CD4-positive, alpha-beta T cell treated with Interferon gamma for 1 hour (primary cell): ENCODE measurements around the gene PLET1.

ENCODE experiments used
- DNase-seq: peaks from one replicate; pipeline ENCODE4 v3.0.0-alpha.2; 2020

The PLET1 gene, protein sequence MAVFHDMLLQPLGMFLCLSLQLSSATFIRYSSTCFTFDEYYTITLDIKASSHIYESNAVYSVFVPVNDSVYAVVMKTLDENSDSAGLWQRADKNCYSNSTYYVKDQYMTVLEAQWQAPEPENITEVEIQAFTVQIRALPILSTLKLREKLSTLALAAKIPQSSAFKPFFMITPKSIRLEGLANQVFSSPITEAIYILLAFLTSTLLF

DNA sequence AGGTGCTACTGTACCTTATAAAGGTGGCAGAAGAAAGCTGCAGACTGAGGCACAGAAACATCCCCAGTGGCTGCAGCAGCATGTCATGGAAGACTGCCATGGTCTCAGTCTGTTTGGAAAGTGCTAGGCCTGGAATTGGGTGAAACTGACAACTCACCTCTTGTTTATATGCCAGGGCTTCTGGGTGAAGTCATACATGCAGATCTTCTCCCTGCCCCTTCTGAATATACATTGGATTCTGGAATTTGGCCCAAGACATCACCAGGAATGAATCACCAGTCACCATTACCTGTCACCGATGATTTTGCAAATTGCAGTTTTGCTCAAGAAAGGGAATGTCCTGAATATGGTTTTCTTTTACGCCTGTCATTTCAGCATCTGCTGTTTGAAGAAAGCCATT is at the start of gene PLET1:
PLET1 (minus strand) TSS at position 371 of the 400 bp plus-strand sequence; CDS start at position 100, 271 bp downstream.
- no peak for DNase-seq

DNA sequence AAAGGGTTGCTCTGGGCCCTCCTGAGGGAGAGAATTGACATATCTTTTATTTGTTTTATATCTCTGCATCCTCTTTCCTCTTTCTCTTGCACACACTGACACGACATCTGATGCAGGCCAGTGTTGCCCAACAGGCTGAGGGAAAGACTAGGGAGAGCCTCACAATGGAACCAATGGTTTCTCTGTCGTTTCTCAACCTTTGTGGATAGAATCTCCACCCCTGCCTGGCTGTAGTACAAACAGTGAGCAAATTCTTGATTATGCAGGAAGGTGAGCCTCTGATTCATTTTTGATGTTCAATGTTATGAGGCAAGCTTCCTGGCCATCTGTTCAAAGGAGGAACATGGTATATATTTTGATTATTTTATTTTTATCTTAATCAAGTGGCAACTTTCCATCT is 49.8 kb upstream of the PLET1 start:
- DNase-seq = no peak

DNA sequence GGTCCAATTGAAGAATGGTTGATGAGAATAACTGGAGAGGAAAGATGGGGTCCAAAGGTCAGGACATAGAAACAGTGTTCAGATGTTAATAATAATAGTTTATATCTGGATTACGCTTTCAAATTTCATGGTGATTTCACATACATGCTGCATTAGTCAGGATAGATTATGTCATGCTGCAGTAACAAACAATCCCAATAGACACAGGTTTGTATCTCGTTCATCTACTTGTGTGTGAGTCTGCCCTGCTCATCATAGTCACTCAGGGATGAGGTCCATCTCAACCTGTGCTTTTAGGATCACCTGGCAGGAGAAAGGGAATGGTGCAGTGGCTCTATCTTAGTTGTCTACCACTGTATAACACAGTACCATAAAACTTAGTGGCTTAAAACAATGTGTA is 48.0 kb upstream of the PLET1 start:
- DNase-seq = no peak

DNA sequence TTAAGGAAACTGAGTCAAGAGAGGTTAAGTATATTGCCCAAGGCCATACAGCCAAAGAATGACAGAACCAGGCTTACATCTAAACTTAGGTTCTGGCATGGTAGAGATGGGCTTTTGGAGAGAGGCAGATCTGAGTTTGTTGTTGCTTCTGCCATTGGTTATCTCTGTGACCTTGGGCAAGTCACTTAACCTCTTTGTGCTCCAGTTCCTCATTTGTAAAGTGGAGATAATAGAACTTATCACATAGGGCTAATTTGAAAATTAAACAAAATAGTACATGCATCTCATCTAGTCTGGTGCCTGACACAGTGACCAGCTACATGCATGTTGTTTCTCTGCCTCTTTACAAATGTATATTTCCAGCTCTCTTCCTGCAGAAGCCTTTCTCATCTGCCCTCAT is 47.0 kb upstream of the PLET1 start:
- no peak for DNase-seq

DNA sequence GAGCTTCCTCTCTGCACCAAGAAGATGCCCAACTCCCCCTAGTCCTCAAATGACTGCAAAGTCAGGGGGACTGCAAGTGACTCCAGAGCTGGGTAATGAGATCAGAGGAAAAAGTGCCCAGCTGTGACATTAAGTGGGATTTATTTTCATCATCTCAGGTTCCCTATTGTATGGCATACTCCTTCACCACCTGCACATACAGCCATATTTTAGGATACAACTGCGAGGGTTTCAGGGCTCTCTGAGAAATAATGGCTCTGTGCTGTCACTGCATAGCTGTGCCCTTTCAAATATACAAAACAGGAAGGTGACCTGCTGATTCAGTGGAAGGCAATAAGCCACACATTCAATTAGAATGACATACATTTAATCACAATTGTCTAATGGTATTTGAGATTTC is 45.6 kb upstream of the PLET1 start:
- no peak for DNase-seq

DNA sequence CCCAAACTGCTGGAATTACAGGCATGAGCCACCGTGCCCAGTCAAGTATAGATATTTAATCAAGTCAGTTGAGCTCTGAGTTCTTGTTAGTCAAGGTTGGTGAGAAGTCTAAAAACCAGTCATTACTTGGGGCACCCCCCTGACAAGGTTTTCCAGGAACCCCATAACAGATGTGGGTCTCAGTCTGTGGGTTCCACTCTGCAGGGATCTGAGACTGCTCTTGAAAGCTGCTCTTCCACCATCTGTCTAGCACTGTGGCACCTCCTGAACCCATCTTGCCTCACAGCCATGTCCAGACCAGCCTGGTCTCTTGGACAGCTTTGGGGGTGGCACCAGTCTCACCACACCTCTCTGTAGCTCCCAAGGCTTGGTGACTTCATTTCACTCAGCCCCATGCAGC is 44.3 kb upstream of the PLET1 start:
- no peak for DNase-seq

DNA sequence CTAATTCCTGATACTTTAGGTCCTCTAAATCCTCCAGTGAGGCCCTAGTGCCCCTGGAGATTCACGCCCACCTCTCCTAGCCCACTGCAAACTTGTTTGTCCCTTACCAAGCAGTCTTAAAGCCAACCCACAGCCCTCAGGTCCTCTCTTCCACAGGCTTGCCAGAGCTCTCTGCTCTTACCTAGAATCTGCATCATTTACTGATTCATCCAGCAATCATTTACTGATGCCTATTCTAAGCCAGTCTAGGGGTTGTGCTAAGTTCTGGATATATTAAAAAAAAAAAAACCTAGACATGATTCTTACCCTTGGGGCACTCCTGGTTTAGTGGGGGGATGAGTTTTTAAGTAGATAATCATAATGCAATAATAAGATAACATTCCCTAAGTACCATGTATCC is 43.0 kb upstream of the PLET1 start:
- DNase-seq = no peak

DNA sequence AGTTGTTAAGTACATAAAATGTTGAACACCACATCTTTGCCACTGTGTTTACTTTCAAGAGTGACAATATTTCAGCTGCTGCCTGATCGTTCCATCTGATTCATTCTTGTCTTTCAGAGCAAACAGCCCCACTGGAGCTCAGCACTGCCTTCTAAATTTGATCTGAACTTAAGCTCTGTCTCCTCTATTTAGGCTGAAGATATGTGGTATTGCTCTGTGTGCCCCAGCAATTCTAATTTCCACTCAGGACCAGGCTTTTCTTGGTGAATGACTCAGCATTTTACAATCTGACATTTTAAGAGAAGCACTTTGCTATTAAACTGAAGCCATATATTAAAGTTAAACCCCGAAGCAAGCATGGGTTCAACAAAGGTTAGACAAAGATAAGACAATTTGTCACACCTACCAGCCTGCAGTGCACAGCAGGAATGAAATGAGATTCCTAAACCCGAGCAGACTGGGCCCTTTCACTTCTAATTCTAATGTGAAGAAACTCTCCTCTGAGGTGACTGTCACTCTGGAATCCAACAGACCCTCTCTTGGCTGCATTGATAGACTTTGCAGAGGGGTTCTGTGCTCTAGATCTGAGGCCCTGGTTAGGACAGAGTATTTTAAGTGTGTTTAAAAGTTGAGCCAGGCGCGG is 41.7 kb upstream of the PLET1 start:
- DNase-seq = no peak

DNA sequence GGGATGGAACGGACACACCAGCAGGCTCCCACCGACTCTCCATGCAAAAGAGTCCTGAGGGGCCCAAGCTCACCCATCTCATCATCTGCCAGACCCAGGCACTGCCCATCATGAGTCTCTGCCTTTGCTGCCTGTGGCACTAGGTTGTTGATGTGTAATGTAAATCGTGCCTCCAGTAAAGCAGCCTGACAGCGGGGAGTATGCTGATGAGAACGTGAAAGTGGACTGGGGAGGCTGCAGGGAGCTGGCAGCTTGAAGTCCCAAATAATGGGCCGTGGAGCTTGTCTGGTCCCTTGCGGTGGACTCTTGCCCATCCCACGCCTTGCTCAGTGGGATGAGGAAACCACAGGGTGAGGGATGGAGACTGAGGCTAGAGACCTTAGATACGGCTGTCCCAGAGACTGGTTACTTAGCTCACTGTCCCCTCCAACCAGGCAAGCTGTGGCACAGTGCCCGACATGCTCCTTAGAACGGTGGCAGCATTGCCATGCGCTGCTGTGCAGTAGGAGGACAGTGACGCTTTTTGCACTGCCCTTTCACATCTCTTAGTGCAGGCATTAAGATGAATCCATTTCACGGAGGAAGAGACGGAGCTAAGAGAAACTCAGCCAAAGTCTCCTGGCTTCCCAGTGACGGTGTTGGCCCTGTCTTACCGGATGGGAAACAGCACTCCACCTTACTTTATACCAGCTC is 39.6 kb upstream of the PLET1 start:
- DNase-seq = no peak

DNA sequence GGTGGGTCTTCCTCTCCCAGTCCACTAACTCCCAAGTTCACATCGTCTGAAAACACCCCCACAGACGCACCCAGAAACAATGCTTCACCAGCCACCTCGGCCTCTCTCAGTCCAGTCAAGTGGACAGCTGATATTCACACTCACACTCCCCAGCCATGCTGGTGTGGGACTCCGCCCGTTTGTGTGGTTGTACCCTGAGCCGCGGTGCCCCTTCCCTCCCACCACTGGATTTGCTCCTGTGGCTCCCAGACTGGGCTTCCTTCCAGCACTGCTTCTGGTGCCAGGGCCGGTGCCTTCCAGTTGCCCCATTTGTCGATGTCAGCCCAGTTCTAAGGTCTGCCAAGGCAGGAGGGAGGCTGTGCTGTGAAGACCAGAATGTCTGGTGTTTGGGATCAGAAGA is 37.9 kb upstream of the PLET1 start:
- no peak for DNase-seq

DNA sequence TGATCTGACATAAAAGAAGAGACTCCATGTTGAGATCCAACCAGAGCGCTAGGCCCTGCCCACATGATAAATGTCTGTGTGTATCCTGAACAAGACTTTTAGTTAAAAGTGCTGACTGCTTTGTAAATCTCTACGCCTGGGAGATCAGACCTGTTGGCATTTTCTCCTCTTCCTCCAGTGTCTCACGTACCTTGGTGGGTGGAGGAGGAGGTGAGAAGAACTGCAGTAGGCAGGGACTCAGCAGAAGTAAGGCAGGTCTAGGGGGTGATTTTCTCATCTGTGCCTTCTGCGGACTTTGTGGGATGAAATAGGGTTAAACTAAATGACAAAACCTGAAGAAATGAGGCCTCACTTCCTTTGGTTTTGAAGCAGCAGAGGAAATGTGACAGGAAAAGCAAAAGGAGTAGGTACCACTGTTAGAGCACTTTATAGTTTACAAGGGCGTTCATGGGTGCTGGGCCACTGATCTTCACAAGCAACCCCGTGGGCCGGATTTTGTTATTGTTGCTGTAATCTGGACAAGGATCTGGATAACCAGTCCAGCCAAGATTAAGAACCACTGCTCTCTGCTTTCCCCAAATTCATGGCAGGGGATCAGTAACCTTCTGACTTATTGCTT is 36.7 kb upstream of the PLET1 start:
- DNase-seq = no peak

DNA sequence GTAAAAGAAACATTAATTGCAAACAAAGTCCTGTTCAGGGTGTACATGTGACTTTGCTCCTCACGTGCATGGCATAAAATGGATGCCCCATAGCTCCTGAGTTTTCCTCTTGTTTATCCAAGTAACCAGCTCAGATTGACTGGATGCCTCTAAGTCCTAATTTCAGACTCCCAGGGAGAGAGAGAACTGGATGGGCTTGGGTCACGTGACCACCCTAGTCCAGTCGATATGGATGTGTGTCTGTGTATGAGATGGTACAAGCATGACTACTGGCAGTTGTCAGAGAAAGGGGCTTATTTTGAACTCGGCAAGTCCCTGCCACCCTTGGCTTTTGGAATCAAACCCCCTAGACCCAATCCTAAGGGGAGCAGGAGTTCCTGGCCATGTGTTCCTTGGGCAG is 35.4 kb upstream of the PLET1 start:
- no peak for DNase-seq

DNA sequence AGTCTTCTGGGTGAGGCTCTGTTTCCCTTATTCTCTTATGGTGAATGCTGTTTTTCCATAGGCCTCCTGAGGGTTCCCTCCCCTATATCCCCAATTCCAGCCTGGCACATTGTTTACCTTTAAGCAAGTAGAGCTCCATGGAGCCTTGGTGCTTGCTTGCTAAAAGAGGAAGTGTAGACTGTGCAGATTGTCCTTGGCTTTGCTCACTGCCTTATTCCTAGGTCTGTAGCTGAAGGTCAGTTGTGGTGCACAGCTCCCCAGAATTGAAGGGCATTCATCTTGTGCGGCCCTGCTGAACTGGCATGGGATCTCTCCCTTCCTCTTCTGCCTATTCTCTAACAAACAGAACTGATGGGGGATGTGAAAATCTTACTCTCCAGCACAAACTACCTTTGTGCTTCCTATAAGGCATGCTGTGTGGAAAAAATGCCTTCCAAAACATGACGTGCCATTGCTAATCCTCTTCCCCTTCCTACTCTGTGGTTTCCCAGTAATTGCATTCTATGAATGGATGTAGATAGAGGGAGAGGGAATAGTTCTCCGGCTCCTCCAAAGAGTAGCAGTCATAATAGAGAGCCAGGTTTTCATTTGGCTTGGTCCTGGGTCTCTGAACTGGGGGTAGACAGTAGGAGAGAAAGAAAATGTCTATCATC is 34.2 kb upstream of the PLET1 start:
- no peak for DNase-seq

DNA sequence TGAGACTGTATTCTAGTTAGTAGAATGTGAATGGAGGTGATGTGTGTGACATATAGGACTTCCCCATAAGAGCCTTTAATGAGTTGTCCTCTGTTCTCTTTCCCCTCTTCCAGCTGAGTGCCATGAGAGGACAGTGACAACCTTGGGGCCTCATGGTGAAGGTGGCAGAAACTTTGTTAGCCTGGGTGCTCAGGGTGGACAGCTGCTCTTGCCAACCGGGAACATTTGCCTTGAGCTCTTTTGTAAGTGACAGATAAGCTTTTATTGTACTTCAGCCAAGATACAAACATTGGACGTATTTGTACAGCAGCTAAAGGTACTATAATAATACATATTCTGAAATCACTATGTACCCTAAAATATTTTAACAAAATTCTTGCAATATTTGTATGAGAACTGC is 33.0 kb upstream of the PLET1 start:
- DNase-seq = no peak

DNA sequence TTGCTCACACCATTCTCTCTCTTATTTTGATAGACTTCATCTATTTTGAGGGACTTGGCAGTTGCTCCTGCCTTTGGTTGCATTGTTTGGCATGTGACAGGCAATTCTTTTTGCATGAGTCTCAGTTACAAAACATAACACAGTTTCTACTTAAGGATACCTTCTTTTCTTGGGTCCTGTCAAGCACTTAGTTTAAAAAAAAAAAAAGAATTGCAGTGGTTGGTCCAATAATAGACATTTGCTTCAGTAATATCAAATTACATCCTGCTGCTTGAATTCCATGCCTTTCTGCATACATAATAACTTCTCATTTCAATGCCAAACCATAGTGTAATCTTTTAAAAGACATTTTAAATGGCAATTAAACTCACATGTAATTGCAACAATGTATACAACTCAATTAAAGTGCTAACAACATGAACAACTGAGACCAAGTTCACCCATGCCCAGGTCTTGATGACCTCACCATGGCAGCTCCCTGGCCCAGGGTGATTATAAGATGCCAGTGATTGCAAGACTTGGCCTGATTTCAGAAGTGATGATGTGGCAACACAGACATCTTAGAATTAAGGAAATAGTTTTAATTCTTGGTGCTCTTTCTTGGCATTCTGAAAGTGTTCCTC is 32.2 kb upstream of the PLET1 start:
- no peak for DNase-seq

DNA sequence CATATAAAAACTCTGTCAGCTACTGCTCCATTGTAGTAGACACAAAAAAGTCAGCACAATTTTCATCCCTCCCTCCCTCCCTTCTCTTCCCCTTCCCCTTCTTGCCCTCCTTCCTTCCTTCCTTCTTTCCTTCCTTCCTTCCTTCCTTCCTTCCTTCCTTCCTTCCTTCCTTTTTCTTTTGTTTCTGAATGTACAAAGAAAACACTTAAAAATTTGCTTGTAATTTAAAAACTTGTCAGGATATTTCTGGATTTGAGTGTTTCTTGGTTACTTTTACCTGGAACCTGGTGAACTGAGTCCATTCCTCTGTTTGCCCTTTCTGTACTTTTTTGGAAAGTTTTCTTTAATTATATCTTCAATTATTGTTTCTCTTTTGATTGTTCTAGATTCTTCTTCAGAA is 31.5 kb upstream of the PLET1 start:
- no peak for DNase-seq

DNA sequence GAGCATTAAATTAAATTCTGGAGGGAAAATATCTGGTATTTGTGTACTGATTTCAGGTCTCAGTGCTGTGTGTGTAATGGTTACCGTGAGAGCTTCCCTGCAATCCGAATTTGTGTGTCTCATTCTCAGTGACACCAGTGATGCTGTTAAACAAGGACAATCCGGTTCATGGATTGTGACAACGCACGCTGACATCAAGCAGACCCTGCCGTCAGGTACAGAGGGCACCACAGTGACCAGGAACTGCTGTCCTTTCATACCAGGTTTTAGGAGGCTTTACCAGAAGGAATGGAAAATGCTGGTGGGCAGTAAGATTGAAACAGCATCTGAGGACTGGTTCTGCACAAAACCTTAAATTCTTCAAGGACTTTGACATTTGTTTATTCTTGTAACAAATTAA is 30.5 kb upstream of the PLET1 start:
- no peak for DNase-seq

DNA sequence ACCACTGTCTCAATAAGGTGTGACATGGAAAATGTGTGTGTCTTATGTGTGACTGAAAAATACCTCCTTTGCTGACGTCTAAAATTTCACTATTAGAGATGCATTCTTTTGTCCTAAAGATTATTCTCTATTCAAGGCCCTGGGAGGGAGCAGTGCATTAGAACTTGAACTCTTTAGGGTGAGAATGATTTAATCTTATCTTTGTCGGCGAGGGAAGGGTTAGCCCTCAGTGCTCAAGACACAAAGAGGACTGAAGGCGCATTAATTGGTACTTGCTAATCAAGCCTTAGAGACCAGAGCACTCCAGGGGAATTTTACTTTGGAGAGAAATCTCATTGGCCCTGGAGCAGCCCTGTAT is 29.8 kb upstream of the PLET1 start:
- DNase-seq = no peak

DNA sequence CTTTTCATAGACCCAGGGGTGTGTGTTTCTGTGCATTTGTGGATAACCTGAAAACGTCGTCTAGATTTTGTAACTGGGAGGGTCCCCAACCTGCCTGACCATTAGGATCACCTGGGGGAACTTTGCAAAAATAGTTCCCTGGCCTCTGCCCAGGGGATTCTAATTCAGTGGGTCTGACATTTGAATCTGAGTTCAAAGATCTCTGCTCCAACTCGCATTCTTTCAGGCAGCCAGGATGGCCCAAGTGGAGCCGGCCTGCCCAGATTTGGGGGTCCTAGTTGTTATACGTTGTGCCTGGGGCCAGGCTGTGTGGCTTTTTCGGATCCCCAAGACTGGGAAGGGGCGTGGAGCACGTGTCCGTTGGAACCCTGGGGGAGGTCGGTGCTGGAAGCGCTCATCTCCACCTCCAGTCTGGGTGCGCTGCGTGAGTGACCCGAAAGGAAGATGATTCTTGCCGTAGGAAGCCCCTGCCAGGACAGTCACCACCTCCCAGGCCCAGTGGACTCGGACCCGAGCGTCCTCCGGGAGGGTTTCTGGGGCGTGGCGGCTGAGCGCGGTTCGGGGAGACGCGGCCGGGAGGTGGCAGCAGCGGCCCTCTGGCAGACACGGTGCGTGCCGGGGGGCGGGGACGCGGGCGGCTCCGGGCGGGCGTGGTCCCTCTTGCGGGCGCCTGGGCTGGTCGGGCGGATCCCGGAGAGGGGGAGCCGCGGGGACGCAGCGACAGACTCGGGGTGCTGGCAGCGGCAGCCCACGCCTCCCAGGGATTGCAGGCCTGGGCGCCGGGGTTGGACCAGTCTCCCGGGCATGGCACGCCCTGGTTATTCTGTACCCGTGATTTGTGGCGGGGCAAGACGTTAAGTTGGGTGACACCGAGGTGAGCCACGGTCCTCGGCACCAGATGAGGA is 29.2 kb upstream of the PLET1 start:
- DNase-seq = peak; percentile 79

DNA sequence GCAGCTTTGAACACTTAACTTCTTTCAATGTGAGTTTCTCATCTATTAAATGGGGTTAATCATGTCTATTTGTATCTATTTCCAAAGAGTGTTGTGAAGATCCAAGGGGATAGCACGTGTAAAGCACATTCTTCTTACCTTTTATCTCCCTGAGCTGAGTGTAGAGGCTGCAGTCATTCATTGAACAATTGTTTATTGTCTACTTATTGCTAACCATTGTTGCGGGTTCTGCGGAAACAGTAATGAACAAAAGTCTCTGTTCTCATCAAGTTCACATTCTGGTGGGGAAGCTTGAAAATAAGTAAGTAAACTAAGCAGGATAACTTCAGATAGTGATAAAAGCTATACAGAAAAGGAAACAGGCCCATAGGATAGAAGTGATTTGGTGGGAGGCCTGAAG is 27.4 kb upstream of the PLET1 start:
- DNase-seq = no peak

DNA sequence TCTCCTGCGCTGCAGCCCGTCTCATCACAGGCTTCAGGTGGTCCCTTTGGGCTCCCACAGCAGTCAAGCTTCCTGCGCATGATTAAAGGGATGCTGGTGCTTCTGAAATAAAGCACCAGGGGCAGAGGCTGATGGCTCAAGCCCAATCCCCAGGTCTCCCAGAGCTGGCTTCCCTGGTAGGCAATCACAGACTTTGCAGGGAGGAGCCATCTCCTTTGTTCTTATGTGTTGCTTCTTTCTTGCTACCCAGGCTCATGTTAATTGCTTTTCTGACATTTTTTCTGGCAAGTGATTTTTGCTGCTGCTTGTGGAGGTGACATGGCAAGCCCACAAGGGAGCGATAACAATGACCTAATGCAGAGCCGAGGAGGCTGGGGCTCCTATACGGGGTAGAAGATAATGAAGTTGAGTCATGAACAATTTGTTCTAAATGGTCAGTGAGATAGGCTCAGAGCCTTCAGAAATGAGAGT is 25.2 kb upstream of the PLET1 start:
- DNase-seq = no peak

DNA sequence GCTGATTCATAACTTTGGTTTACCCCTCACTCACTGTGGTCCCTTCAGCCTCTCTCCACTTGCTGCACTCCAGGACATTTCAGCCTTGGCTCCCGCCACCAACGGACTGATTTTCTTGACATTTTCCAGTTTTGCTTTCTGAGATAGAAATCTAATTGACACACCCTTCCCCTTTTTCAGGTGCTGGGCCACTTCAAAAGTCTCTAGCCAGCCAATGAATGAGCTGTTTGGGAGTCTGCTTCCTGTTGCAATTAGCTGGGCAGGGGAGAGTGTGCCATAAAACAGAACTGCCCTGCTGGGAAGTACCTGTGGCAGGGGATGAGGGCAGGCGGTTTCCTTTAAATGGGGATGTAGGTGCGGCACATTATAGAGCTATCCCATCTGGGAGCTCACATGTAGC is 21.1 kb upstream of the PLET1 start:
- DNase-seq = no peak
